ENCODE data around the gene CEP41. TPM values are rescaled to one million over a fixed set of nuclear protein-coding genes. Genes with fewer than 3 reads are reported as not detected.

CEP41 gene
- total and polyA plus RNA-seq, 4 donors: 2.3 to 3.5 (median 2.8) TPM

GRCh38 chr7:130444234-130444633 is 3.4 kb upstream of the CEP41 start:
- Histone ChIP-seq H3K4me3 (ENCODE audit: low read depth in 1 of 3, low read length in 3 of 3) (no peak overlapping the region), H3K9me3 (ENCODE audit: control insufficient read depth in 4 of 4, low read length in 3 of 4) (no peaks in the 10 kb centered on the region), H3K27ac (ENCODE audit: low read depth in 1 of 2, low read length in 2 of 2) (no peak overlapping the region), H3K36me3 (ENCODE audit: control insufficient read depth in 4 of 4, insufficient read depth in 3 of 4, low read depth in 1 of 4, low read length in 3 of 4) (no peaks in the 10 kb centered on the region), H3K27me3 (ENCODE audit: control insufficient read depth in 4 of 4, insufficient read depth in 4 of 4, low read length in 3 of 4) (peaks cover 0 to 2% (median 0%) of the 10 kb centered on the region in 4 donors), H3K9ac (ENCODE audit: low read depth in 1 of 2, low read length in 2 of 2) (no peak overlapping the region), H3K4me1 (ENCODE audit: control insufficient read depth in 4 of 4, insufficient read depth in 4 of 4, low read length in 3 of 4) (peaks cover 2 to 11% (median 4%) of the 10 kb centered on the region in 4 donors)
- WGBS: 82% methylated on average over 3 of the region's 3 CpGs
- no peak for DNase-seq (ENCODE audit: low spot score)
- TF ChIP-seq RXRA (IDR thresholded peaks at IDR 0.05): no peak

DNA sequence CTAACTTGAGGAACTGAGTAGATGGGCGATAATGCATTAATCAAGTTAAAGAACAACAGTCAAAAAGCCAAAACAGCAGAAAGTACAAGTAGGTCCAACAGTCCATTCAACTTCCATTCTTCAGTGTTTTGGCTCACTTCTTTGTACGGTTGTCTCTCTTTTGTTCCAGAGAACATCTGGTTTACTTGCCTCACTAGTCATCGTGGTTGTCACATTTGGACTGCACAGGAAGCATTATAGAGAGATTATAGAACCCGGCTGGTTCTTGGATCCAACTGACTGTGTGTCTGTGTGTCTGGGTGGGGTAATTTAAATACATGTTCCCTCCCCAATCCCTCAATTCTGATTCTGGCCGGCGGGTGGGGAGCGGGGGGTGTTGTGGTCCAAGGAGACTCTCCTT is 1.8 kb upstream of the CEP41 start:
- H3K4me1 ChIP-seq (ENCODE audit: control insufficient read depth in 4 of 4, insufficient read depth in 4 of 4, low read length in 3 of 4): peaks cover 2 to 11% (median 4%) of the 10 kb centered on the region in 4 donors
- H3K27me3 ChIP-seq (ENCODE audit: control insufficient read depth in 4 of 4, insufficient read depth in 4 of 4, low read length in 3 of 4): no peaks in the 10 kb centered on the region
- TF ChIP-seq, protein P1, sequence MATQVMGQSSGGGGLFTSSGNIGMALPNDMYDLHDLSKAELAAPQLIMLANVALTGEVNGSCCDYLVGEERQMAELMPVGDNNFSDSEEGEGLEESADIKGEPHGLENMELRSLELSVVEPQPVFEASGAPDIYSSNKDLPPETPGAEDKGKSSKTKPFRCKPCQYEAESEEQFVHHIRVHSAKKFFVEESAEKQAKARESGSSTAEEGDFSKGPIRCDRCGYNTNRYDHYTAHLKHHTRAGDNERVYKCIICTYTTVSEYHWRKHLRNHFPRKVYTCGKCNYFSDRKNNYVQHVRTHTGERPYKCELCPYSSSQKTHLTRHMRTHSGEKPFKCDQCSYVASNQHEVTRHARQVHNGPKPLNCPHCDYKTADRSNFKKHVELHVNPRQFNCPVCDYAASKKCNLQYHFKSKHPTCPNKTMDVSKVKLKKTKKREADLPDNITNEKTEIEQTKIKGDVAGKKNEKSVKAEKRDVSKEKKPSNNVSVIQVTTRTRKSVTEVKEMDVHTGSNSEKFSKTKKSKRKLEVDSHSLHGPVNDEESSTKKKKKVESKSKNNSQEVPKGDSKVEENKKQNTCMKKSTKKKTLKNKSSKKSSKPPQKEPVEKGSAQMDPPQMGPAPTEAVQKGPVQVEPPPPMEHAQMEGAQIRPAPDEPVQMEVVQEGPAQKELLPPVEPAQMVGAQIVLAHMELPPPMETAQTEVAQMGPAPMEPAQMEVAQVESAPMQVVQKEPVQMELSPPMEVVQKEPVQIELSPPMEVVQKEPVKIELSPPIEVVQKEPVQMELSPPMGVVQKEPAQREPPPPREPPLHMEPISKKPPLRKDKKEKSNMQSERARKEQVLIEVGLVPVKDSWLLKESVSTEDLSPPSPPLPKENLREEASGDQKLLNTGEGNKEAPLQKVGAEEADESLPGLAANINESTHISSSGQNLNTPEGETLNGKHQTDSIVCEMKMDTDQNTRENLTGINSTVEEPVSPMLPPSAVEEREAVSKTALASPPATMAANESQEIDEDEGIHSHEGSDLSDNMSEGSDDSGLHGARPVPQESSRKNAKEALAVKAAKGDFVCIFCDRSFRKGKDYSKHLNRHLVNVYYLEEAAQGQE (IDR thresholded peaks at IDR 0.05): no peak
- TF ChIP-seq GABPA (IDR thresholded peaks at IDR 0.05 in 1 of 2, conservative IDR thresholded peaks at IDR 0.05 in 1 of 2): no peak
- TF ChIP-seq EGR1 (IDR thresholded peaks at IDR 0.05; ENCODE audit: low read depth in 2 of 2): no peak
- no peaks in the 10 kb centered on the region for H3K36me3 ChIP-seq (ENCODE audit: control insufficient read depth in 4 of 4, insufficient read depth in 3 of 4, low read depth in 1 of 4, low read length in 3 of 4)
- 92% methylated on average over 7 of the region's 7 CpGs for WGBS
- no peak overlapping the region for H3K9ac ChIP-seq (ENCODE audit: low read depth in 1 of 2, low read length in 2 of 2)
- DNase-seq (ENCODE audit: low spot score): no peak
- no peak overlapping the region for H3K27ac ChIP-seq (ENCODE audit: low read depth in 1 of 2, low read length in 2 of 2)
- no peak overlapping the region for H3K4me3 ChIP-seq (ENCODE audit: low read depth in 1 of 3, low read length in 3 of 3)
- H3K9me3 ChIP-seq (ENCODE audit: control insufficient read depth in 4 of 4, low read length in 3 of 4): no peaks in the 10 kb centered on the region

DNA sequence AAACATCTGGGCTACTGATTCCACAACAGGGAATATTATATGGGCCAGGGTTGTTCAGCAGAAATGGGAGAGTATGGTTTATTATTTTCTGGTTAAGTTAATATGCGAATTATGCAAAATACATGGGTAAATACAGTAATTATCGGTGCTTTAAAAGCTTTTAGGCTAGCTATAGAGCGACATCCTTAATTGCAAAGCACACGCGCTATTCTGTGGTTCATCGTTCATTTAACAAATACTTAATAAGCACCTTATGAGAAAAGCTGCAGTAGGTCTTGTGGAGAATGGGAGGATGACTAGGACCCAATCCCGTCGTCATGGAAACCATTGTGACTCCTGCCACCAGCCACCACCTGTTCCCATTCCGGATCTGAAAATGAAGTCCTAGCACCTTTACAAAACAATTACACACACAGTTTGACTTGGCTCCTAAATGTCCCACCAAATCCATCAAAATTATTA is 623 bp upstream of the CEP41 start:
- Histone ChIP-seq H3K27me3 (ENCODE audit: control insufficient read depth in 4 of 4, insufficient read depth in 4 of 4, low read length in 3 of 4) (no peaks in the 10 kb centered on the region), H3K9me3 (ENCODE audit: control insufficient read depth in 4 of 4, low read length in 3 of 4) (no peaks in the 10 kb centered on the region), H3K9ac (ENCODE audit: low read depth in 1 of 2, low read length in 2 of 2) (peak overlapping the region; percentile 13 to 79), H3K4me1 (ENCODE audit: control insufficient read depth in 4 of 4, insufficient read depth in 4 of 4, low read length in 3 of 4) (peaks cover 2 to 11% (median 4%) of the 10 kb centered on the region in 4 donors), H3K27ac (ENCODE audit: low read depth in 1 of 2, low read length in 2 of 2) (no peak overlapping the region), H3K36me3 (ENCODE audit: control insufficient read depth in 4 of 4, insufficient read depth in 3 of 4, low read depth in 1 of 4, low read length in 3 of 4) (no peaks in the 10 kb centered on the region), H3K4me3 (ENCODE audit: low read depth in 1 of 3, low read length in 3 of 3) (peak overlapping the region; percentile 56 to 93 (median 79))
- TF ChIP-seq TAF1 (conservative IDR thresholded peaks at IDR 0.05) (no peak), RXRA (IDR thresholded peaks at IDR 0.05) (no peak), EGR1 (IDR thresholded peaks at IDR 0.05; ENCODE audit: low read depth in 2 of 2) (no peak), YY1 (IDR thresholded peaks at IDR 0.05) (peak; percentile 5)
- WGBS: 18% methylated on average over 9 of the region's 9 CpGs
- DNase-seq (ENCODE audit: low spot score): no peak

- H3K9ac ChIP-seq (ENCODE audit: low read depth in 1 of 2, low read length in 2 of 2): no peak overlapping the region
- H3K27me3 ChIP-seq (ENCODE audit: control insufficient read depth in 4 of 4, insufficient read depth in 4 of 4, low read length in 3 of 4): no peaks in the 10 kb centered on the region
- no peaks in the 10 kb centered on the region for H3K9me3 ChIP-seq (ENCODE audit: control insufficient read depth in 4 of 4, low read length in 3 of 4)
- H3K4me1 ChIP-seq (ENCODE audit: control insufficient read depth in 4 of 4, insufficient read depth in 4 of 4, low read length in 3 of 4): peaks cover under 1 to 4% (median 3%) of the 10 kb centered on the region in 4 donors
- H3K27ac ChIP-seq (ENCODE audit: low read depth in 1 of 2, low read length in 2 of 2): no peak overlapping the region
- no peak for TF ChIP-seq NR2F2 (IDR thresholded peaks at IDR 0.05)
- no peak for TF ChIP-seq YY1 (IDR thresholded peaks at IDR 0.05)
- no peak for DNase-seq (ENCODE audit: low spot score)
- H3K36me3 ChIP-seq (ENCODE audit: control insufficient read depth in 4 of 4, insufficient read depth in 3 of 4, low read depth in 1 of 4, low read length in 3 of 4): no peaks in the 10 kb centered on the region
- WGBS: 94% methylated on average over 1 of the region's 1 CpG
- no peak overlapping the region for H3K4me3 ChIP-seq (ENCODE audit: low read depth in 1 of 3, low read length in 3 of 3)
Observed at GRCh38 chr7:130436253-130436652, 4.6 kb downstream of the CEP41 start.
